HEK293 (cell line): ENCODE data around the gene CCDC3.

Experiments
- CTCF ChIA-PET: fragments of 350-600 bp; formaldehyde crosslinking; extraction: SDS; loops from one replicate; lab custom pipeline; 2021; ENCODE audit warnings: antibody characterized with exemption; lab: Yijun Ruan, JAX
- POLR2A ChIA-PET: fragments of 300-600 bp; formaldehyde crosslinking; extraction: SDS; loops from one replicate; lab custom pipeline; 2020; ENCODE audit warnings: antibody characterized with exemption, inconsistent platforms; lab: Yijun Ruan, JAX
- H3K27ac ChIP-seq: fragments of 200-500 bp; sonication (Bioruptor generic); 2 replicates; pipeline ENCODE4 v1.5.1; 2014; ENCODE audit warnings: low read depth, low read length, control low read depth, inconsistent platforms; ENCODE audit errors: extremely low read depth
- H3K36me3 ChIP-seq, 2 experiments: fragments of 200-500 bp in 1 of 2; sonication (Bioruptor generic) in 1 of 2; 1 replicate in 1 of 2; 2 replicates in 1 of 2; pipeline ENCODE4 v1.5.1; 2014 to 2017; ENCODE audit warnings: inconsistent platforms in 2 of 2, low read length in 2 of 2; ENCODE audit not compliant: control insufficient read depth in 2 of 2, insufficient read depth in 1 of 2
- H3K4me1 ChIP-seq: fragments of 200-500 bp; sonication (Bioruptor generic); 2 replicates; pipeline ENCODE4 v1.5.1; 2014; ENCODE audit warnings: mild to moderate bottlenecking, low read length, inconsistent platforms; ENCODE audit not compliant: control insufficient read depth, insufficient read depth
- H3K4me3 ChIP-seq: 2 replicates; pipeline ENCODE4 v1.5.1; 2011; ENCODE audit warnings: low read depth, mild to moderate bottlenecking, control low read depth, low read length, moderate library complexity
- H3K9me3 ChIP-seq: fragments of 200-500 bp; sonication (Bioruptor generic); 2 replicates; pipeline ENCODE4 v1.5.1; 2014; ENCODE audit warnings: low read depth, low read length, inconsistent platforms; ENCODE audit not compliant: control insufficient read depth, insufficient read depth
- BCL11B ChIP-seq: fragments of 450-650 bp; formaldehyde crosslinking; IDR thresholded peaks from 2 replicates; pipeline ENCODE4 v1.5.1; 2016; ENCODE audit warnings: low read depth, missing biosample characterization, missing genetic modification characterization
- EGR2 ChIP-seq: fragments of 450-650 bp; formaldehyde crosslinking; IDR thresholded peaks from 2 replicates; pipeline ENCODE4 v1.5.1; 2016; ENCODE audit warnings: low read depth, missing biosample characterization, missing genetic modification characterization
- IKZF3 ChIP-seq: fragments of 450-650 bp; IDR thresholded peaks from 2 replicates; pipeline ENCODE4 v1.5.0; 2018; ENCODE audit warnings: missing biosample characterization, mild to moderate bottlenecking, missing genetic modification characterization, moderate library complexity
- KLF16 ChIP-seq: fragments of 450-650 bp; formaldehyde crosslinking; IDR thresholded peaks from 2 replicates; pipeline ENCODE4 v1.5.1; 2017; ENCODE audit warnings: missing biosample characterization, missing genetic modification characterization
- OSR2 ChIP-seq: fragments of 450-650 bp; formaldehyde crosslinking; IDR thresholded peaks from 2 replicates; pipeline ENCODE4 v1.5.1; 2016; ENCODE audit warnings: missing biosample characterization, missing genetic modification characterization
- RBAK ChIP-seq: fragments of 450-650 bp; formaldehyde crosslinking; IDR thresholded peaks from 2 replicates; pipeline ENCODE4 v1.5.1; 2016; ENCODE audit warnings: missing biosample characterization, missing genetic modification characterization
- SALL2 ChIP-seq: fragments of 450-650 bp; formaldehyde crosslinking; IDR thresholded peaks from 2 replicates; pipeline ENCODE4 v1.5.0; 2017; ENCODE audit warnings: missing biosample characterization, mild to moderate bottlenecking, missing genetic modification characterization, borderline replicate concordance
- SETDB1 ChIP-seq: IDR thresholded peaks from one replicate; pipeline ENCODE4 v1.6.1; 2017; ENCODE audit warnings: mild to moderate bottlenecking, low read length, moderate library complexity, mixed read lengths; ENCODE audit not compliant: insufficient read length
- SP2 ChIP-seq: fragments of 450-650 bp; formaldehyde crosslinking; IDR thresholded peaks from 2 replicates; pipeline ENCODE4 v1.5.1; 2016; ENCODE audit warnings: missing biosample characterization, missing genetic modification characterization
- ZBTB20 ChIP-seq: fragments of 450-650 bp; formaldehyde crosslinking; IDR thresholded peaks from 2 replicates; pipeline ENCODE4 v1.5.1; 2016; ENCODE audit warnings: missing biosample characterization, missing genetic modification characterization
- ZBTB7A ChIP-seq: fragments of 450-650 bp; formaldehyde crosslinking; IDR thresholded peaks from 2 replicates; pipeline ENCODE4 v1.5.1; 2016; ENCODE audit warnings: low read depth, missing biosample characterization, missing genetic modification characterization
- ZFP69B ChIP-seq: fragments of 450-650 bp; formaldehyde crosslinking; IDR thresholded peaks from 2 replicates; pipeline ENCODE4 v1.5.1; 2016; ENCODE audit warnings: missing biosample characterization, missing genetic modification characterization
- ZNF132 ChIP-seq: fragments of 450-650 bp; formaldehyde crosslinking; IDR thresholded peaks from 2 replicates; pipeline ENCODE4 v1.5.1; 2017; ENCODE audit warnings: missing biosample characterization, missing genetic modification characterization, borderline replicate concordance
- ZNF138 ChIP-seq: fragments of 450-650 bp; formaldehyde crosslinking; IDR thresholded peaks from 2 replicates; pipeline ENCODE4 v1.5.1; 2016; ENCODE audit warnings: missing biosample characterization, missing genetic modification characterization, borderline replicate concordance
- ZNF174 ChIP-seq: fragments of 450-650 bp; formaldehyde crosslinking; IDR thresholded peaks from 2 replicates; pipeline ENCODE4 v1.5.0; 2017; ENCODE audit warnings: missing biosample characterization, mild to moderate bottlenecking, missing genetic modification characterization
- ZNF18 ChIP-seq: fragments of 450-650 bp; formaldehyde crosslinking; IDR thresholded peaks from 2 replicates; pipeline ENCODE4 v1.5.1; 2016; ENCODE audit warnings: missing biosample characterization, missing genetic modification characterization
- ZNF211 ChIP-seq: fragments of 450-650 bp; formaldehyde crosslinking; IDR thresholded peaks from 2 replicates; pipeline ENCODE4 v1.5.1; 2016; ENCODE audit warnings: low read depth, missing biosample characterization, missing genetic modification characterization
- ZNF26 ChIP-seq: fragments of 450-650 bp; formaldehyde crosslinking; IDR thresholded peaks from 2 replicates; pipeline ENCODE4 v1.5.1; 2016; ENCODE audit warnings: missing biosample characterization, missing genetic modification characterization
- ZNF311 ChIP-seq: fragments of 450-650 bp; formaldehyde crosslinking; IDR thresholded peaks from 2 replicates; pipeline ENCODE4 v1.5.1; 2017; ENCODE audit warnings: missing biosample characterization, missing genetic modification characterization, borderline replicate concordance
- ZNF404 ChIP-seq: fragments of 450-650 bp; formaldehyde crosslinking; IDR thresholded peaks from 2 replicates; pipeline ENCODE4 v1.5.1; 2017; ENCODE audit warnings: missing biosample characterization, missing genetic modification characterization
- ZNF514 ChIP-seq: fragments of 450-650 bp; formaldehyde crosslinking; IDR thresholded peaks from 2 replicates; pipeline ENCODE4 v1.5.1; 2016; ENCODE audit warnings: missing biosample characterization, missing genetic modification characterization
- ZNF558 ChIP-seq: fragments of 450-650 bp; formaldehyde crosslinking; IDR thresholded peaks from 2 replicates; pipeline ENCODE4 v1.5.1; 2016; ENCODE audit warnings: missing biosample characterization, missing genetic modification characterization
- ZNF560 ChIP-seq: fragments of 450-650 bp; formaldehyde crosslinking; IDR thresholded peaks from 2 replicates; pipeline ENCODE4 v1.5.1; 2017; ENCODE audit warnings: missing biosample characterization, missing genetic modification characterization, borderline replicate concordance
- ZNF580 ChIP-seq: fragments of 450-650 bp; formaldehyde crosslinking; IDR thresholded peaks from 2 replicates; pipeline ENCODE4 v1.5.1; 2016; ENCODE audit warnings: missing biosample characterization, missing genetic modification characterization
- ZNF585B ChIP-seq: fragments of 450-650 bp; formaldehyde crosslinking; IDR thresholded peaks from 2 replicates; pipeline ENCODE4 v1.5.1; 2016; ENCODE audit warnings: missing biosample characterization, missing genetic modification characterization
- ZNF596 ChIP-seq: fragments of 450-650 bp; IDR thresholded peaks from 2 replicates; pipeline ENCODE4 v1.5.0; 2018; ENCODE audit warnings: missing biosample characterization, mild to moderate bottlenecking, missing genetic modification characterization, moderate library complexity
- ZNF600 ChIP-seq: fragments of 450-650 bp; formaldehyde crosslinking; IDR thresholded peaks from 2 replicates; pipeline ENCODE4 v1.5.1; 2016; ENCODE audit warnings: missing biosample characterization, missing genetic modification characterization
- ZNF610 ChIP-seq: fragments of 450-650 bp; formaldehyde crosslinking; IDR thresholded peaks from 2 replicates; pipeline ENCODE4 v1.5.1; 2016; ENCODE audit warnings: missing biosample characterization, missing genetic modification characterization, borderline replicate concordance
- ZNF677 ChIP-seq: fragments of 450-650 bp; IDR thresholded peaks from 2 replicates; pipeline ENCODE4 v1.5.0; 2018; ENCODE audit warnings: missing biosample characterization, mild to moderate bottlenecking, missing genetic modification characterization, moderate library complexity
- ZNF76 ChIP-seq: fragments of 450-650 bp; formaldehyde crosslinking; IDR thresholded peaks from 2 replicates; pipeline ENCODE4; 2016; ENCODE audit warnings: low read depth, missing biosample characterization, missing genetic modification characterization, borderline replicate concordance
- ZNF791 ChIP-seq: fragments of 450-650 bp; formaldehyde crosslinking; IDR thresholded peaks from 2 replicates; pipeline ENCODE4 v1.5.1; 2016; ENCODE audit warnings: missing biosample characterization, missing genetic modification characterization
- ZNF837 ChIP-seq: fragments of 450-650 bp; formaldehyde crosslinking; IDR thresholded peaks from 2 replicates; pipeline ENCODE4 v1.5.1; 2016; ENCODE audit warnings: missing biosample characterization, missing genetic modification characterization

The CCDC3 gene

GRCh38 chr10:12928571-12928970, 72.9 kb downstream of the CCDC3 start:
- Histone ChIP-seq H3K4me1 (no peaks in the 10 kb centered on the region), H3K36me3 (no peaks in the 10 kb centered on the region), H3K9me3 (no peaks in the 10 kb centered on the region), H3K27ac (no peak overlapping the region), H3K4me3 (no peak overlapping the region)
- ChIA-PET POLR2A (no interaction called here), CTCF (no interaction called here)
- TF ChIP-seq OSR2 (tag by site-specific recombination) (no peak), SP2 (no peak), IKZF3 (tag by site-specific recombination) (no peak), ZNF211 (tag by site-specific recombination) (no peak), ZBTB20 (tag by site-specific recombination) (no peak), ZNF26 (tag by site-specific recombination) (no peak)

- Histone ChIP-seq H3K4me1 (no peaks in the 10 kb centered on the region), H3K27ac (no peak overlapping the region), H3K36me3 (no peaks in the 10 kb centered on the region), H3K9me3 (no peaks in the 10 kb centered on the region), H3K4me3 (no peak overlapping the region)
- TF ChIP-seq ZNF837 (tag by site-specific recombination) (no peak), ZNF311 (tag by site-specific recombination) (no peak), RBAK (tag by site-specific recombination) (no peak), ZFP69B (tag by site-specific recombination) (no peak), ZNF585B (tag by site-specific recombination) (no peak), SETDB1 (no peak), ZNF558 (tag by site-specific recombination) (no peak), ZNF18 (no peak), ZNF596 (tag by site-specific recombination) (no peak), SALL2 (tag by site-specific recombination) (no peak)
- ChIA-PET POLR2A (no interaction called here), CTCF (no interaction called here)
Observed at GRCh38 chr10:12927896-12928295, 73.6 kb downstream of the CCDC3 start.

- no peaks in the 10 kb centered on the region for H3K4me1 ChIP-seq
- CTCF ChIA-PET: no interaction called here
- no peaks in the 10 kb centered on the region for H3K36me3 ChIP-seq
- POLR2A ChIA-PET: no interaction called here
- H3K4me3 ChIP-seq: no peak overlapping the region
- H3K9me3 ChIP-seq: no peaks in the 10 kb centered on the region
- no peak overlapping the region for H3K27ac ChIP-seq
- TF ChIP-seq RBAK (tag by site-specific recombination) (no peak), ZNF791 (tag by site-specific recombination) (no peak), ZNF514 (tag by site-specific recombination) (no peak), ZBTB7A (no peak), BCL11B (no peak), ZNF600 (no peak), EGR2 (no peak), ZNF580 (tag by site-specific recombination) (no peak), SALL2 (tag by site-specific recombination) (no peak), ZNF76 (tag by site-specific recombination) (no peak), ZNF610 (no peak), ZNF132 (tag by site-specific recombination) (no peak), ZNF560 (tag by site-specific recombination) (no peak), ZFP69B (tag by site-specific recombination) (no peak), ZNF677 (tag by site-specific recombination) (no peak), ZNF138 (no peak), ZNF404 (tag by site-specific recombination) (no peak), ZNF174 (tag by site-specific recombination) (no peak), KLF16 (tag by site-specific recombination) (no peak)
Observed at GRCh38 chr10:12925845-12926244, 75.7 kb downstream of the CCDC3 start.
